K562 (cell line): Measurements from ENCODE around the gene SELENOO. TPM values are rescaled to one million over a fixed set of nuclear protein-coding genes. Genes with fewer than 3 reads are reported as not detected.

ENCODE experiments used
- BCL6 ChIP-seq: fragments of 250-450 bp; sonication (Bioruptor Pico); IDR thresholded peaks from 2 replicates; pipeline ENCODE4 v1.4.0; 2020
- CHD1 ChIP-seq: fragments of 200-600 bp; sonication (generic); IDR thresholded peaks from one replicate; pipeline ENCODE4 v1.6.1; 2012; ENCODE audit warnings: mild to moderate bottlenecking, moderate library complexity, low read length, inconsistent platforms
- COPS2 ChIP-seq: fragments of 450-650 bp; conservative IDR thresholded peaks from 2 replicates; pipeline ENCODE4 v1.6.1; 2016; ENCODE audit warnings: mild to moderate bottlenecking, moderate library complexity
- E2F1 ChIP-seq: sonication (generic); formaldehyde crosslinking; IDR thresholded peaks from 2 replicates; pipeline ENCODE4 v1.8.1; 2023; ENCODE audit warnings: mild to moderate bottlenecking, missing genetic modification reagents, moderate library complexity
- FOS ChIP-seq: IDR thresholded peaks from 3 replicates; pipeline ENCODE4 v1.6.1; 2011; ENCODE audit not compliant: insufficient read length; ENCODE audit errors: extremely low read depth
- FOXJ2 ChIP-seq: fragments of 200-800 bp; sonication (Bioruptor generic); IDR thresholded peaks from 2 replicates; pipeline ENCODE4 v1.6.1; 2016; ENCODE audit warnings: missing genetic modification characterization, missing compliant biosample characterization
- HNRNPK ChIP-seq: fragments of 200-400 bp; formaldehyde crosslinking; IDR thresholded peaks from one replicate; pipeline ENCODE4 v1.6.1; 2018; ENCODE audit warnings: mild to moderate bottlenecking, low read depth, low read length; ENCODE audit not compliant: poor library complexity, severe bottlenecking
- HNRNPLL ChIP-seq: fragments of 200-400 bp; formaldehyde crosslinking; IDR thresholded peaks from 2 replicates; pipeline ENCODE4 v1.6.1; 2017; ENCODE audit warnings: low read length, low read depth, mild to moderate bottlenecking; ENCODE audit not compliant: poor library complexity, severe bottlenecking
- JUNB ChIP-seq: fragments of 450-650 bp; formaldehyde crosslinking; conservative IDR thresholded peaks from 2 replicates; pipeline ENCODE4 v1.4.0; 2020; ENCODE audit warnings: mild to moderate bottlenecking
- MXI1 ChIP-seq: IDR thresholded peaks from 2 replicates; pipeline ENCODE4 v1.6.1; 2011; ENCODE audit warnings: low read depth, mild to moderate bottlenecking, improper control_type of control experiment, low read length
- NR2C1 ChIP-seq, 2 experiments: fragments of 450-650 bp; IDR thresholded peaks; 2 replicates each; pipeline ENCODE4 v1.6.1; 2017; ENCODE audit warnings: mild to moderate bottlenecking in 2 of 2, antibody characterized with exemption in 1 of 2, inconsistent platforms in 1 of 2, missing compliant biosample characterization in 1 of 2, missing genetic modification characterization in 1 of 2
- NR3C1 ChIP-seq: sonication (generic); formaldehyde crosslinking; IDR thresholded peaks from 2 replicates; pipeline ENCODE4 v1.8.1; 2022; ENCODE audit warnings: missing genetic modification reagents
- PHB ChIP-seq: fragments of 250-450 bp; sonication (Bioruptor Pico); IDR thresholded peaks from 2 replicates; pipeline ENCODE4 v1.5.0; 2021
- PYGO2 ChIP-seq: fragments of 450-650 bp; IDR thresholded peaks from 2 replicates; pipeline ENCODE4 v1.6.1; 2016; ENCODE audit warnings: mild to moderate bottlenecking, missing genetic modification characterization, moderate library complexity, missing compliant biosample characterization
- RBM17 ChIP-seq: fragments of 200-400 bp; formaldehyde crosslinking; IDR thresholded peaks from 2 replicates; pipeline ENCODE4 v1.6.1; 2017; ENCODE audit warnings: low read depth, mild to moderate bottlenecking, low read length, borderline replicate concordance
- RBM39 ChIP-seq: fragments of 200-400 bp; formaldehyde crosslinking; optimal IDR thresholded peaks from 2 replicates; pipeline ENCODE3; 2018; ENCODE audit warnings: low read depth, low read length
- SETDB1 ChIP-seq: IDR thresholded peaks from one replicate; pipeline ENCODE4 v1.6.1; 2012; ENCODE audit warnings: low read length, control low read depth, inconsistent platforms
- SMC3 ChIP-seq: conservative IDR thresholded peaks from 2 replicates; pipeline ENCODE4 v1.6.1; 2011; ENCODE audit warnings: low read depth, low read length, improper control_type of control experiment; ENCODE audit not compliant: insufficient read depth
- SUPT5H ChIP-seq: fragments of 450-650 bp; IDR thresholded peaks from 2 replicates; pipeline ENCODE4 v1.6.1; 2016
- TFAM ChIP-seq: fragments of 250-450 bp; sonication (Bioruptor Pico); conservative IDR thresholded peaks from 2 replicates; pipeline ENCODE4 v1.5.0; 2021; ENCODE audit warnings: mild to moderate bottlenecking, moderate library complexity
- ZNF239 ChIP-seq: fragments of 250-450 bp; sonication (Bioruptor Pico); IDR thresholded peaks from 2 replicates; pipeline ENCODE4 v1.4.0; 2020; ENCODE audit warnings: mild to moderate bottlenecking
- ZNF707 ChIP-seq: fragments of 250-450 bp; sonication (Bioruptor Pico); conservative IDR thresholded peaks from 2 replicates; pipeline ENCODE4 v1.8.0; 2022; ENCODE audit warnings: inconsistent platforms, mild to moderate bottlenecking, moderate library complexity
- ZNF766 ChIP-seq: fragments of 200-800 bp; sonication (Bioruptor generic); conservative IDR thresholded peaks from 2 replicates; pipeline ENCODE4 v1.6.1; 2016; ENCODE audit warnings: missing genetic modification characterization, missing compliant biosample characterization
- ZNF79 ChIP-seq: fragments of 250-450 bp; sonication (Bioruptor Pico); IDR thresholded peaks from 2 replicates; pipeline ENCODE4 v1.4.0; 2020; ENCODE audit warnings: low read depth, mild to moderate bottlenecking, moderate library complexity
- polyA plus RNA-seq, 8 experiments: library from polyadenylated mRNA; depleted of rRNA in 4 of 8; stranded (reverse) in 5 of 8; unstranded in 3 of 8; fragments of >200 nt; fragmentation: Nextera tagmentation in 2 of 8; fragmentation: Illumina TruSeq in 1 of 8; extraction: Ambion mirVana in 2 of 8; extraction: Trizol in 1 of 8; gene quantifications; 2 replicates each; pipeline versions ENCODE4 v1.2.1 to v1.2.3, GENCODE V29; 2011 to 2014; ENCODE audit warnings: inconsistent platforms in 1 of 8, missing spikeins in 1 of 8
- total RNA-seq, 7 experiments: library from RNA; depleted of rRNA in 6 of 7; stranded (reverse); fragments of >200 nt in 6 of 7; fragmentation: Illumina TruSeq in 2 of 7; extraction: Trizol in 2 of 7; gene quantifications; 2 replicates each; pipeline versions ENCODE4 v1.2.1 to v1.2.3, GENCODE V29; 2011 to 2021; ENCODE audit warnings: low replicate concordance in 1 of 7
- TF ChIP-seq, protein P1 (sequence below), 3 experiments: fragments of 200-800 bp in 1 of 3; fragments of 250-450 bp in 1 of 3; fragments of 450-650 bp in 1 of 3; sonication (Bioruptor Pico) in 1 of 3; sonication (Bioruptor generic) in 1 of 3; formaldehyde crosslinking in 1 of 3; IDR thresholded peaks; 2 replicates each; pipeline versions ENCODE4 v1.6.1 to v1.8.0; 2016 to 2022; ENCODE audit warnings: mild to moderate bottlenecking in 2 of 3, missing genetic modification characterization in 2 of 3, missing compliant biosample characterization in 1 of 3, moderate library complexity in 1 of 3

Gene SELENOO
- total and polyA plus RNA-seq, 9 of the 15 experiments (the other 6 are each of a cell fraction or from before 2014, with no cell fraction given): 0.37 to 24.9 (median 8.3) TPM

GRCh38 chr22:50244420-50245213 lies 43.8 kb downstream of the SELENOO start, which contains the start of gene TUBGCP6 (continued):
- TF ChIP-seq ZNF239 (no peak), TFAM (CRISPR knock-in tag) (no peak), ZNF707 (CRISPR knock-in tag) (no peak), JUNB (CRISPR knock-in tag) (no peak), PHB (no peak), MXI1 (no peak; the same call in 1 of the 2 replicates), BCL6 (CRISPR knock-in tag) (no peak), HNRNPLL (peak; percentile 19), NR2C1 (IDR thresholded peaks at IDR 0.05) (peak; percentile 12; the same call in 1 of the 2 replicates), NR2C1 (tag; IDR thresholded peaks at IDR 0.05) (no peak; the same call in 1 of the 2 replicates), SMC3 (no peak), CHD1 (no peak), RBM17 (no peak), FOS (no peak), SUPT5H (peak; percentile 87), ZNF766 (no peak), FOXJ2 (tag) (no peak), ZNF79 (CRISPR knock-in tag) (no peak), NR3C1 (CRISPR knock-in tag) (no peak), PYGO2 (tag) (no peak), HNRNPK (no peak), RBM39 (no peak), SETDB1 (no peak), E2F1 (no peak), COPS2 (no peak)
- TF ChIP-seq, protein P1, sequence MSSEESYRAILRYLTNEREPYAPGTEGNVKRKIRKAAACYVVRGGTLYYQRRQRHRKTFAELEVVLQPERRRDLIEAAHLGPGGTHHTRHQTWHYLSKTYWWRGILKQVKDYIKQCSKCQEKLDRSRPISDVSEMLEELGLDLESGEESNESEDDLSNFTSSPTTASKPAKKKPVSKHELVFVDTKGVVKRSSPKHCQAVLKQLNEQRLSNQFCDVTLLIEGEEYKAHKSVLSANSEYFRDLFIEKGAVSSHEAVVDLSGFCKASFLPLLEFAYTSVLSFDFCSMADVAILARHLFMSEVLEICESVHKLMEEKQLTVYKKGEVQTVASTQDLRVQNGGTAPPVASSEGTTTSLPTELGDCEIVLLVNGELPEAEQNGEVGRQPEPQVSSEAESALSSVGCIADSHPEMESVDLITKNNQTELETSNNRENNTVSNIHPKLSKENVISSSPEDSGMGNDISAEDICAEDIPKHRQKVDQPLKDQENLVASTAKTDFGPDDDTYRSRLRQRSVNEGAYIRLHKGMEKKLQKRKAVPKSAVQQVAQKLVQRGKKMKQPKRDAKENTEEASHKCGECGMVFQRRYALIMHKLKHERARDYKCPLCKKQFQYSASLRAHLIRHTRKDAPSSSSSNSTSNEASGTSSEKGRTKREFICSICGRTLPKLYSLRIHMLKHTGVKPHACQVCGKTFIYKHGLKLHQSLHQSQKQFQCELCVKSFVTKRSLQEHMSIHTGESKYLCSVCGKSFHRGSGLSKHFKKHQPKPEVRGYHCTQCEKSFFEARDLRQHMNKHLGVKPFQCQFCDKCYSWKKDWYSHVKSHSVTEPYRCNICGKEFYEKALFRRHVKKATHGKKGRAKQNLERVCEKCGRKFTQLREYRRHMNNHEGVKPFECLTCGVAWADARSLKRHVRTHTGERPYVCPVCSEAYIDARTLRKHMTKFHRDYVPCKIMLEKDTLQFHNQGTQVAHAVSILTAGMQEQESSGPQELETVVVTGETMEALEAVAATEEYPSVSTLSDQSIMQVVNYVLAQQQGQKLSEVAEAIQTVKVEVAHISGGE (CRISPR knock-in tag; IDR thresholded peaks at IDR 0.05): peak in 1 of 3 experiments; percentile 64; a peak in 2 of 6 replicates
